Brain microvascular endothelial cell (primary cell): Measurements from ENCODE around the gene MSI2.

Experiments
- DNase-seq: peaks from one replicate; pipeline ENCODE4 v3.0.0-alpha.2; 2020
- H3K27ac ChIP-seq: fragments of 250-450 bp; sonication (Bioruptor Pico); 2 replicates; pipeline ENCODE4 v1.5.1; 2020; ENCODE audit warnings: mild to moderate bottlenecking, moderate library complexity
- H3K27me3 ChIP-seq: fragments of 250-450 bp; sonication (Bioruptor Pico); replicated peaks from 2 replicates; pipeline ENCODE4 v1.5.1; 2020; ENCODE audit warnings: mild to moderate bottlenecking
- H3K36me3 ChIP-seq: fragments of 250-450 bp; sonication (Bioruptor Pico); replicated peaks from 2 replicates; pipeline ENCODE4 v1.5.1; 2020; ENCODE audit warnings: mild to moderate bottlenecking
- H3K4me3 ChIP-seq: 2 replicates; pipeline ENCODE4 v1.5.1; 2011; ENCODE audit warnings: low read depth, mild to moderate bottlenecking, control low read depth, low read length, moderate library complexity
- in situ Hi-C: cut with HindIII; loops from 2 replicates; pipeline ENCODE4 v1.10.0; 2017; ENCODE audit warnings: low sequenced_read_pairs, low pct_ligation_motif_present
- TF ChIP-seq, protein P1 (sequence below): IDR thresholded peaks from 2 replicates; pipeline ENCODE4 v1.5.1; 2011; ENCODE audit warnings: low read depth, mild to moderate bottlenecking, moderate library complexity, low read length, control low read depth, inconsistent platforms; ENCODE audit errors: missing control alignments

MSI2 gene

DNA sequence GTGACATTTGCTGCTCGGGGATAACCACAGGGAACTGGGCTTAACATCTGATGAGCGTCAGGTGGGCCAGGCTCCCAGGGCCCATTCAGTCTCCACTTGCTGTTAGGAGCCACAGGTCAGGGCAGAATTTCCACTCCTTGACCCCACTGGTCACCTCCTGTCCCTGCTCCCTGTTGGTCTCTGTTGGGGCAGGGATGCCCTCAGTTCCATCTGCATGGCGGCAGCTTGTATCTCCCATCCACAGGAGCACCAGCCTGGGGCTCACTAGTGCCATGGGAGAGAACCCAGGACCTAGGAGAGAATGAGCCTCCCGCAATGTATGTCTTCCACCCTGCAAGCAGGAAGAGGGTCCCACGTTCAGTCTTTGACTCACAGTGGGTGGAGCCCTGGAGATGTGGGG is 276.6 kb downstream of the MSI2 start:
- TF ChIP-seq, protein P1, sequence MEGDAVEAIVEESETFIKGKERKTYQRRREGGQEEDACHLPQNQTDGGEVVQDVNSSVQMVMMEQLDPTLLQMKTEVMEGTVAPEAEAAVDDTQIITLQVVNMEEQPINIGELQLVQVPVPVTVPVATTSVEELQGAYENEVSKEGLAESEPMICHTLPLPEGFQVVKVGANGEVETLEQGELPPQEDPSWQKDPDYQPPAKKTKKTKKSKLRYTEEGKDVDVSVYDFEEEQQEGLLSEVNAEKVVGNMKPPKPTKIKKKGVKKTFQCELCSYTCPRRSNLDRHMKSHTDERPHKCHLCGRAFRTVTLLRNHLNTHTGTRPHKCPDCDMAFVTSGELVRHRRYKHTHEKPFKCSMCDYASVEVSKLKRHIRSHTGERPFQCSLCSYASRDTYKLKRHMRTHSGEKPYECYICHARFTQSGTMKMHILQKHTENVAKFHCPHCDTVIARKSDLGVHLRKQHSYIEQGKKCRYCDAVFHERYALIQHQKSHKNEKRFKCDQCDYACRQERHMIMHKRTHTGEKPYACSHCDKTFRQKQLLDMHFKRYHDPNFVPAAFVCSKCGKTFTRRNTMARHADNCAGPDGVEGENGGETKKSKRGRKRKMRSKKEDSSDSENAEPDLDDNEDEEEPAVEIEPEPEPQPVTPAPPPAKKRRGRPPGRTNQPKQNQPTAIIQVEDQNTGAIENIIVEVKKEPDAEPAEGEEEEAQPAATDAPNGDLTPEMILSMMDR: no peak
- DNase-seq: no peak
- in situ Hi-C loops: no loop called here
- Histone ChIP-seq H3K27me3 (no peaks in the 10 kb centered on the region), H3K4me3 (no peak overlapping the region), H3K36me3 (no peaks in the 10 kb centered on the region), H3K27ac (no peak overlapping the region)

- in situ Hi-C loops: no loop called here
- no peak overlapping the region for H3K27ac ChIP-seq
- H3K27me3 ChIP-seq: no peaks in the 10 kb centered on the region
- no peak for DNase-seq
- no peak overlapping the region for H3K4me3 ChIP-seq
- TF ChIP-seq, protein P1: no peak
- no peaks in the 10 kb centered on the region for H3K36me3 ChIP-seq
Measured at GRCh38 chr17:57533684-57534305, 277.5 kb downstream of the MSI2 start.

GRCh38 chr17:57534863-57535248 is 278.5 kb downstream of the MSI2 start:
- no peak for DNase-seq
- Histone ChIP-seq H3K27ac (no peak overlapping the region), H3K27me3 (no peaks in the 10 kb centered on the region), H3K36me3 (no peaks in the 10 kb centered on the region), H3K4me3 (no peak overlapping the region)
- TF ChIP-seq, protein P1: no peak
- in situ Hi-C loops: no loop called here

DNA sequence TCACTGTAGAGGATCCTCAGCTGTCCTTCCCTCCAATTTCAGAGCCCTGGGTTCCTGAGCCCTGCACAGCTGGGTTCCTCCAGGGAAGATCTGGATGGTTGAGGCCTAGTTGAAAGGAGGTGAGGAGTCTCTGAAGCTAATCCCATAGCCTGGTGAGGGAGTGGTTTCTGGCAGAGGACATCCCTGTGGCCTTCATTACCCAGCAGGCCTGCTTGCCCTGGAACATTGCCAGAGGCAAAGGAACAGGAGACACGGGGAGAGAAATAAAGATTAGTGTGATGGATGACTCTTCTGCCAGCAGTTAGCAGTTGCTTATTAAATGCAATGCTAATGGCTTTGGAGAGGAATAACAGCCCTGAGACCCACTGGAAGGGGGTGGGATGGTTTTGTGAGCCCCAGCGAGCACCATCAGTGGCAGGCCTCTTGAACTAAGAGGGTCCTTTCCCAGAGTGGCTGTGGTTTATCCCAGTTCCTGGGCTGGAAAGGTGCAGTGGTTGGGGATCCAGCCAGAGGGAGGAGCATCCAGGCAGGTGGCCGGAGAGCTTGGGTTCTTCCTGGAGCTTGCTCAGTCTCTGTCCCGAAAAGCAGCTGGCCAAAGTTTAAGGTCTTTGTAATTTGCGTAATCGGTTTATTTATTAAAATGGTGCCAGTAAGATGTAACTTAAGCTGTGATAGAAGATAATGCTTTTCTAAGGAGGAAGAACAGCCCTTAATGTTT is 279.1 kb downstream of the MSI2 start:
- H3K36me3 ChIP-seq: no peaks in the 10 kb centered on the region
- no peaks in the 10 kb centered on the region for H3K27me3 ChIP-seq
- no peak for DNase-seq
- H3K27ac ChIP-seq: no peak overlapping the region
- TF ChIP-seq, protein P1: no peak
- no peak overlapping the region for H3K4me3 ChIP-seq
- in situ Hi-C loops: no loop called here

DNA sequence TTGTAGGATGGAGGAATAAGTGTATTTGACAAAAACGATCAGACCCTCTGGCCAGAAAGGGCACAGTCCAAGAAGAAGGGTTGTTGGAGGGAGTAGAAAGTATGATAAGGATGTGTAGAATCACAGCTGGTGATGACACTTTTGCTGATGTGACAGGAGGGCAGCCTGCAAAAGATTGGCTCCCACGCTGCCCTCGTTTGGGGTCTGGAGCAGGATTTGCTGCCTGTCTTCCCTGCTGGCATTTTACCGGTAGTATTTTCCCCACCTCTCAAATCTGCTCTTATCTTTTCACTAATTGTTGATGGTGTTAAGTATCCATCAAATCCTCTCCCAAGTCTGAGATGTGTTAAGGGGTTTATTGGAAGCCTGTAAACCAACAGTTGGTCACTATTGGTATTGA is 280.0 kb downstream of the MSI2 start:
- no peaks in the 10 kb centered on the region for H3K36me3 ChIP-seq
- TF ChIP-seq, protein P1: no peak
- in situ Hi-C loops: no loop called here

More for the DNA sequence above, 280.0 kb downstream of the MSI2 start:
- no peaks in the 10 kb centered on the region for H3K27me3 ChIP-seq
- H3K4me3 ChIP-seq: no peak overlapping the region
- DNase-seq: no peak
- H3K27ac ChIP-seq: no peak overlapping the region
